ENCODE measurements around the gene FSTL4.

- TF ChIP-seq SP1 (IDR thresholded peaks at IDR 0.05), result no peak
- no peak for TF ChIP-seq ZBTB33 (IDR thresholded peaks at IDR 0.05)
- TF ChIP-seq MAX (IDR thresholded peaks at IDR 0.05), result no peak
Observed at GRCh38 chr5:133610489-133611356, 1.6 kb downstream of the FSTL4 start.

Measured in liver (tissue), 2 donors.